ENCODE results near the gene LAPTM5. TPM values are rescaled to one million over a fixed set of nuclear protein-coding genes. Genes with fewer than 3 reads are reported as not detected.

The LAPTM5 gene
- total and polyA plus RNA-seq, 2 donors (not counting 3 experiments of a cell fraction or from before 2014, with no cell fraction given): 83.4 to 95.2 TPM

GRCh38 chr1:30702823-30703222 lies 54.8 kb downstream of the LAPTM5 start:
- BruUV-seq (replicated peaks): no TSS peak
- Histone ChIP-seq H3K4me3 (replicated peaks in 1 of 3; ENCODE audit: insufficient read depth in 1 of 3, low read depth in 1 of 3, low read length in 3 of 3) (no peak overlapping the region), H4K20me1 (replicated peaks; ENCODE audit: control insufficient read depth, extremely low read depth, insufficient read depth, low read length) (no peaks in the 10 kb centered on the region), H3K27me3 (ENCODE audit: control insufficient read depth in 2 of 2, insufficient read depth in 2 of 2, low read length in 2 of 2) (no peaks in the 10 kb centered on the region), H3K27ac (ENCODE audit: insufficient read depth, low read depth, low read length) (no peak overlapping the region), H3K9ac (replicated peaks; ENCODE audit: extremely low read depth, insufficient read depth, low read length) (no peak overlapping the region), H3K9me1 (replicated peaks; ENCODE audit: control insufficient read depth, extremely low read depth, insufficient read depth, low read length) (no peaks in the 10 kb centered on the region), H3K79me2 (ENCODE audit: control insufficient read depth, insufficient read depth, low read length) (no peaks in the 10 kb centered on the region), H3K4me1 (ENCODE audit: control insufficient read depth, extremely low read depth, insufficient read depth, low read length) (no peaks in the 10 kb centered on the region), H2AFZ (ENCODE audit: low read depth, low read length) (no peak overlapping the region), H3K36me3 (ENCODE audit: control insufficient read depth in 2 of 2, extremely low read depth in 1 of 2, insufficient read depth in 2 of 2, low read length in 2 of 2) (no peaks in the 10 kb centered on the region), H3K9me3 (replicated peaks; ENCODE audit: control insufficient read depth, insufficient read depth, low read length) (no peaks in the 10 kb centered on the region), H3K4me2 (ENCODE audit: insufficient read depth, low read length) (no peak overlapping the region)
- TF ChIP-seq GATA2 (IDR thresholded peaks at IDR 0.05; ENCODE audit: insufficient read depth, insufficient read length, low read depth, low read length): no peak
- no peak for TF ChIP-seq EZH2 (IDR thresholded peaks at IDR 0.05; ENCODE audit: borderline replicate concordance, low read depth, low read length, severe bottlenecking)
- ChIA-PET CTCF (no interaction called here), POLR2A (no interaction called here)
- intact Hi-C loops (cut with micrococcal nuclease): no loop called here
- no peak for DNase-seq (ENCODE audit: low read depth, low spot score)
- FAIRE-seq: no peak
- dilution Hi-C loops (cut with MboI; ENCODE audit: extremely low pct_ligation_motif_present, low sequenced_read_pairs): no loop called here

- ChIA-PET POLR2A (no interaction called here), CTCF (interaction anchor here (0.9 kb wide), 1 partner anchor 321 kb away, joined by 3 read pairs; no protein-coding TSS in a partner anchor)
- no peaks in the 10 kb centered on the region for H3K9me1 ChIP-seq (replicated peaks; ENCODE audit: control insufficient read depth, extremely low read depth, insufficient read depth, low read length)
- H3K9me3 ChIP-seq (replicated peaks; ENCODE audit: control insufficient read depth, insufficient read depth, low read length): no peaks in the 10 kb centered on the region
- no peak for FAIRE-seq
- no peaks in the 10 kb centered on the region for H3K79me2 ChIP-seq (ENCODE audit: control insufficient read depth, insufficient read depth, low read length)
- no peak overlapping the region for H3K4me3 ChIP-seq (replicated peaks in 1 of 3; ENCODE audit: insufficient read depth in 1 of 3, low read depth in 1 of 3, low read length in 3 of 3)
- BruUV-seq (replicated peaks): no TSS peak
- TF ChIP-seq EZH2 (IDR thresholded peaks at IDR 0.05; ENCODE audit: borderline replicate concordance, low read depth, low read length, severe bottlenecking): no peak
- dilution Hi-C loops (cut with MboI; ENCODE audit: extremely low pct_ligation_motif_present, low sequenced_read_pairs) (no loop called here), intact Hi-C loops (cut with micrococcal nuclease) (no loop called here)
- no peaks in the 10 kb centered on the region for H3K36me3 ChIP-seq (ENCODE audit: control insufficient read depth in 2 of 2, extremely low read depth in 1 of 2, insufficient read depth in 2 of 2, low read length in 2 of 2)
- no peak overlapping the region for H3K9ac ChIP-seq (replicated peaks; ENCODE audit: extremely low read depth, insufficient read depth, low read length)
- H3K27ac ChIP-seq (ENCODE audit: insufficient read depth, low read depth, low read length): no peak overlapping the region
- H4K20me1 ChIP-seq (replicated peaks; ENCODE audit: control insufficient read depth, extremely low read depth, insufficient read depth, low read length): no peaks in the 10 kb centered on the region
- no peak for DNase-seq (ENCODE audit: low read depth, low spot score)
- no peak overlapping the region for H3K4me2 ChIP-seq (ENCODE audit: insufficient read depth, low read length)
- no peaks in the 10 kb centered on the region for H3K4me1 ChIP-seq (ENCODE audit: control insufficient read depth, extremely low read depth, insufficient read depth, low read length)
- H2AFZ ChIP-seq (ENCODE audit: low read depth, low read length): no peak overlapping the region
- H3K27me3 ChIP-seq (ENCODE audit: control insufficient read depth in 2 of 2, insufficient read depth in 2 of 2, low read length in 2 of 2): no peaks in the 10 kb centered on the region
These were observed 56.3 kb downstream of the LAPTM5 start for GRCh38 chr1:30701258-30701633.
